Neural progenitor cell (in vitro differentiated cells): Measurements from ENCODE around the gene DLG4.

Source experiments
- EZH2 ChIP-seq: fragments of 200-600 bp; sonication (generic); IDR thresholded peaks from 2 replicates; pipeline ENCODE4 v1.6.1; 2017; ENCODE audit warnings: antibody characterized with exemption, mild to moderate bottlenecking, moderate library complexity
- TF ChIP-seq, protein P1 (sequence below): fragments of 200-600 bp; sonication (generic); IDR thresholded peaks from 2 replicates; pipeline ENCODE4 v1.5.1; 2017; ENCODE audit warnings: antibody characterized with exemption, mild to moderate bottlenecking

DNA sequence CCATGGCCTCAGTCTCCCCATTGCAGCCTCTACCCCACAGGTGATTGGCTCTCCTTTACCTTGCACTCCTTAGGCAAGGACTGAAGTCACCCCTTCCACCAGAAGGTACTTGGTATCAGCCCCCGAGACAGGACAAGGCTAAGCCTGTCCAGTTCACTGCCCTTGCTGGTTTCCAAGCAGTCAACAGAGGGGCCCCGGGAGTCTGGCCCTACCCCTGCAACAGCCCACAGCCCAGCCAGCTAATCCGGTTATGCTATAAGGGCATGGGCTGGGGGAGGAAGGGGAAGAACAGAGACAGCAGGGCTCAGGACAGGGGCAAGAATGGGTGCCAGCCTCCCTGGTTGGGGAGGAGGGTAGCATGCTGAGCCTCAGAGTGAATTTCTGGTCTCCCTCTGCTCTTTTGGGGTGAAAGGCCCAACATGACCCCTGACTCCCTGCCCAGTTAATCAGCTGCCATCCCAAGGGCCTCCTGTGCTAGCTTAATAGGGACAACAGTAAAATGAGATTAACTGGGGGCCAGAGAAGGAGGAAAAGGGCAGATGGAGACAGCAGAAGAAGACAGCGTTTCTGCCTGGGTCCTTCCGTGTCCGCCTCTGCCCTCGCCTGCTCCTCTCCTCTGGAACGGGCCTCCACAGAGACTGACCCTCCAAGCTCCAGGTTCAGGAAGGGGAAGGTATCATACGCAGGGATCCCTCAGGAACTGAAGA is 10.7 kb downstream of the DLG4 start:
- TF ChIP-seq, protein P1, sequence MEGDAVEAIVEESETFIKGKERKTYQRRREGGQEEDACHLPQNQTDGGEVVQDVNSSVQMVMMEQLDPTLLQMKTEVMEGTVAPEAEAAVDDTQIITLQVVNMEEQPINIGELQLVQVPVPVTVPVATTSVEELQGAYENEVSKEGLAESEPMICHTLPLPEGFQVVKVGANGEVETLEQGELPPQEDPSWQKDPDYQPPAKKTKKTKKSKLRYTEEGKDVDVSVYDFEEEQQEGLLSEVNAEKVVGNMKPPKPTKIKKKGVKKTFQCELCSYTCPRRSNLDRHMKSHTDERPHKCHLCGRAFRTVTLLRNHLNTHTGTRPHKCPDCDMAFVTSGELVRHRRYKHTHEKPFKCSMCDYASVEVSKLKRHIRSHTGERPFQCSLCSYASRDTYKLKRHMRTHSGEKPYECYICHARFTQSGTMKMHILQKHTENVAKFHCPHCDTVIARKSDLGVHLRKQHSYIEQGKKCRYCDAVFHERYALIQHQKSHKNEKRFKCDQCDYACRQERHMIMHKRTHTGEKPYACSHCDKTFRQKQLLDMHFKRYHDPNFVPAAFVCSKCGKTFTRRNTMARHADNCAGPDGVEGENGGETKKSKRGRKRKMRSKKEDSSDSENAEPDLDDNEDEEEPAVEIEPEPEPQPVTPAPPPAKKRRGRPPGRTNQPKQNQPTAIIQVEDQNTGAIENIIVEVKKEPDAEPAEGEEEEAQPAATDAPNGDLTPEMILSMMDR = no peak
- TF ChIP-seq EZH2 = no peak
